ENCODE results near the gene SERPINI1. TPM values are rescaled to one million over a fixed set of nuclear protein-coding genes. Genes with fewer than 3 reads are reported as not detected.

The SERPINI1 gene
- total RNA-seq, 1 experiment from 2014 or later = 8.0 TPM

DNA sequence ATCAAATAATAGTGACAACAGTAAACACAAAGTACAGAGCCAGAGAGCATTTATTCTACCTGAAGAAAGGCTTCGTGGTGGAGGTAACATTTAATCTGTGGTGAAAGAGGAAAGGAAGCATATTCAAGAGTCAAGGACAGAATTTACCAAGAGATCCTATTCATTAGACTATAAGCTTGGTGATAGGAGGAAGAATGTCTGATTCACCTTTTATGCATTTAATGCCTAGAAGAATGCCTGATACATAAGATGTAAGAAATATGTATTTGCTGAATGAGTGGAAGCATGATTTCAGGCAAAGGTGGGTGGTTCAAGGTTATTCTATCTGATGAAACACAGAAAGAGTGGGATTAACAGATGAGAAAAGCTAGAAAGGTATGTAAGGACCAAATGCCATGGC, 119.8 kb downstream of the SERPINI1 start:
- intact Hi-C loops (cut with micrococcal nuclease; ENCODE audit: unreplicated experiment) (no loop called here), in situ Hi-C loops (cut with HindIII; ENCODE audit: low pct_unique_long_range_greater_than_20kb, low sequenced_read_pairs) (no loop called here)
- Histone ChIP-seq H3K36me3 (ENCODE audit: control insufficient read depth, insufficient read depth, low read length) (no peaks in the 10 kb centered on the region), H3K27ac (ENCODE audit: low read length) (no peak overlapping the region), H3K27me3 (ENCODE audit: control insufficient read depth, insufficient read depth, low read length) (no peaks in the 10 kb centered on the region), H3K4me1 (ENCODE audit: control insufficient read depth, insufficient read depth, low read length) (no peaks in the 10 kb centered on the region), H3K9me3 (ENCODE audit: control insufficient read depth, insufficient read depth, low read depth, low read length) (no peaks in the 10 kb centered on the region), H3K4me3 (ENCODE audit: low read depth in 2 of 2, low read length in 2 of 2) (no peak overlapping the region)
- ATAC-seq = no peak
- no peak for DNase-seq (ENCODE audit: low read depth, low spot score)
- no peak for TF ChIP-seq CTCF (IDR thresholded peaks at IDR 0.05)
- TF ChIP-seq SIN3A (IDR thresholded peaks at IDR 0.05; ENCODE audit: borderline replicate concordance, insufficient read depth, low read depth, low read length) = no peak
- no peak for TF ChIP-seq POLR2AphosphoS5 (IDR thresholded peaks at IDR 0.05; ENCODE audit: low read depth, low read length)
- TF ChIP-seq, protein P1, sequence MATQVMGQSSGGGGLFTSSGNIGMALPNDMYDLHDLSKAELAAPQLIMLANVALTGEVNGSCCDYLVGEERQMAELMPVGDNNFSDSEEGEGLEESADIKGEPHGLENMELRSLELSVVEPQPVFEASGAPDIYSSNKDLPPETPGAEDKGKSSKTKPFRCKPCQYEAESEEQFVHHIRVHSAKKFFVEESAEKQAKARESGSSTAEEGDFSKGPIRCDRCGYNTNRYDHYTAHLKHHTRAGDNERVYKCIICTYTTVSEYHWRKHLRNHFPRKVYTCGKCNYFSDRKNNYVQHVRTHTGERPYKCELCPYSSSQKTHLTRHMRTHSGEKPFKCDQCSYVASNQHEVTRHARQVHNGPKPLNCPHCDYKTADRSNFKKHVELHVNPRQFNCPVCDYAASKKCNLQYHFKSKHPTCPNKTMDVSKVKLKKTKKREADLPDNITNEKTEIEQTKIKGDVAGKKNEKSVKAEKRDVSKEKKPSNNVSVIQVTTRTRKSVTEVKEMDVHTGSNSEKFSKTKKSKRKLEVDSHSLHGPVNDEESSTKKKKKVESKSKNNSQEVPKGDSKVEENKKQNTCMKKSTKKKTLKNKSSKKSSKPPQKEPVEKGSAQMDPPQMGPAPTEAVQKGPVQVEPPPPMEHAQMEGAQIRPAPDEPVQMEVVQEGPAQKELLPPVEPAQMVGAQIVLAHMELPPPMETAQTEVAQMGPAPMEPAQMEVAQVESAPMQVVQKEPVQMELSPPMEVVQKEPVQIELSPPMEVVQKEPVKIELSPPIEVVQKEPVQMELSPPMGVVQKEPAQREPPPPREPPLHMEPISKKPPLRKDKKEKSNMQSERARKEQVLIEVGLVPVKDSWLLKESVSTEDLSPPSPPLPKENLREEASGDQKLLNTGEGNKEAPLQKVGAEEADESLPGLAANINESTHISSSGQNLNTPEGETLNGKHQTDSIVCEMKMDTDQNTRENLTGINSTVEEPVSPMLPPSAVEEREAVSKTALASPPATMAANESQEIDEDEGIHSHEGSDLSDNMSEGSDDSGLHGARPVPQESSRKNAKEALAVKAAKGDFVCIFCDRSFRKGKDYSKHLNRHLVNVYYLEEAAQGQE (IDR thresholded peaks at IDR 0.05; ENCODE audit: insufficient read depth in 1 of 2, low read depth in 2 of 2, low read length in 1 of 2) = no peak
- no peak for TF ChIP-seq TCF7L2 (IDR thresholded peaks at IDR 0.05; ENCODE audit: low read depth, low read length)
- ChIA-PET CTCF (no interaction called here), POLR2A (no interaction called here)
- BruUV-seq (replicated peaks) = no TSS peak

DNA sequence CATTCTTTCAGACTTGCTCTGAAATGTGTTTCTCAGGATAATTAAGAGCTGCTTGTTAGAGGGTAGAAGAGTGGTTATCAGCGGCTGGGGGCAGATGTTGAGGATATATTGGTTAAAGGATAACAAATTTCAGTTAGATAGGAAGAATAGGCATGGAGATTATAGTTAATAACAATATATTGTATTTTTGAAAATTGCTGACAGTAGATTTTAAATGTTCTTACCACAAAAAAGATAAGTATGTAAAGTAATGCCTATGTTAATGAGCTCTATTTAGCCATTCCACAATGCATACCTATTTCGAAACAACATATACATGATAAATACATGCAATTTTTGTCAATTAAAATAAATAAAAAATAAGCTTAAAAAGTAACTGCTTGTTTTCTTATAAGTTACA, 123.3 kb downstream of the SERPINI1 start:
- Histone ChIP-seq H3K9me3 (ENCODE audit: control insufficient read depth, insufficient read depth, low read depth, low read length) (no peaks in the 10 kb centered on the region), H3K27ac (ENCODE audit: low read length) (no peak overlapping the region), H3K27me3 (ENCODE audit: control insufficient read depth, insufficient read depth, low read length) (no peaks in the 10 kb centered on the region), H3K4me1 (ENCODE audit: control insufficient read depth, insufficient read depth, low read length) (no peaks in the 10 kb centered on the region), H3K4me3 (ENCODE audit: low read depth in 2 of 2, low read length in 2 of 2) (no peak overlapping the region), H3K36me3 (ENCODE audit: control insufficient read depth, insufficient read depth, low read length) (no peaks in the 10 kb centered on the region)
- no peak for DNase-seq (ENCODE audit: low read depth, low spot score)
- no TSS peak for BruUV-seq (replicated peaks)
- intact Hi-C loops (cut with micrococcal nuclease; ENCODE audit: unreplicated experiment) (no loop called here), in situ Hi-C loops (cut with HindIII; ENCODE audit: low pct_unique_long_range_greater_than_20kb, low sequenced_read_pairs) (no loop called here)
- ChIA-PET CTCF (no interaction called here), POLR2A (no interaction called here)
- no peak for ATAC-seq
- TF ChIP-seq, protein P1 (IDR thresholded peaks at IDR 0.05; ENCODE audit: insufficient read depth in 1 of 2, low read depth in 2 of 2, low read length in 1 of 2) = no peak
- TF ChIP-seq SIN3A (IDR thresholded peaks at IDR 0.05; ENCODE audit: borderline replicate concordance, insufficient read depth, low read depth, low read length) (no peak), POLR2AphosphoS5 (IDR thresholded peaks at IDR 0.05; ENCODE audit: low read depth, low read length) (no peak), CTCF (IDR thresholded peaks at IDR 0.05) (no peak), TCF7L2 (IDR thresholded peaks at IDR 0.05; ENCODE audit: low read depth, low read length) (no peak)
